ENCODE results near the gene NOTUM. TPM values are rescaled to one million over a fixed set of nuclear protein-coding genes. Genes with fewer than 3 reads are reported as not detected.

NOTUM gene
- total and polyA plus RNA-seq, 2 experiments from 2014 or later, result 0.29 to 1.6 TPM

DNA sequence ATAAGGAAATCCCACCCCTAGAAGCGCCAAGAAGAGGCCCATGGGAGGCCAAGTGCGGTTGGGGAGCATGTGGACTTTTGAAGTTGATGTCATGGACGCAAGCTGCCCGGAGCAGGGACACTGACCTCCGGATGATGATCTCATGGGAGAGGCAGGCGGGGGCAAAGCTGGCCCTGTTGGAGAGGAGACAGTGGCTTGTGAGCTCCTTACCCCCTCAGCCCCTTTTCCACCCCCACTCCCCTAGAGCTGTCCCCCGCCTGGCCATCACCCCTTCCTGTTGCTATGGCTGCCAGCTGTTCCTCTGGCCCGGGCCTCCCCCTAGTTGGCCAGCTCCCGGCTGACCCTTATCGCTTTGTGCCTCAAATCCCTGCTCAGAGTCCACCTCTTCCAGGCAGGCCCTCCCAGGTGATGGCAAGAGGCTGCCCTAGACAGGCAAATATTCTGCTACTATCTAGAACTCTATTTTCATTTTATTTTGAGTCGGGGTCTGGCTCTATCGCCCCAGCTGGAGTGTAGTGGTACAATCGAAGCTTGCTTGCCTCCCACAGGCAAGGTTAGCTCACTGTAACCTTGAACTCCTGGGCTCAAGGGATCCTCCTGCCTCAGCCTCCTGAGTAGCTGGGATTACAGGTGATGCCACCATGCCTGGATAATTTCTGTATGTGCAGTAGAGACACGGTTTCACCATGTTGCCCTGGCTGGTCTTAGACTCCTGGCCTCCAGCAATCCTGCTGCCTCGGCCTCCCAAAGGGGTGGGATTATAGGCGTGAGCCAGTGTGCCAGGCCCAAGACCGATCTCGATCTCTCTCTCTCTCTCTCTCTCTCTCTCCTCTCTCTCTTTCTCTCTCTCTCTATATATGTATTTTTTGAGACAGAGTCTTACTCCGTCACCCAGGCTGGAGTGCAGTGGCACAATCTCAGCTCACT lies 6.6 kb downstream of the NOTUM start:
- Histone ChIP-seq H3K36me3 (ENCODE audit: insufficient read depth) (no peaks in the 10 kb centered on the region), H3K4me1 (ENCODE audit: insufficient read depth) (no peaks in the 10 kb centered on the region), H3K27ac (ENCODE audit: low read depth) (no peak overlapping the region), H3F3A (replicated peaks; ENCODE audit: low read depth) (no peaks in the 10 kb centered on the region), H3K4me2 (no peak overlapping the region), H3K9me2 (ENCODE audit: insufficient read depth) (no peaks in the 10 kb centered on the region), H3K79me2 (replicated peaks; ENCODE audit: insufficient read depth) (no peaks in the 10 kb centered on the region), H2AFZ (no peak overlapping the region), H3K4me3 (no peak overlapping the region), H4K20me1 (replicated peaks; ENCODE audit: insufficient read depth) (peaks cover 6% of the 10 kb centered on the region; the same call in 1 of the 2 replicates), H3K27me3 (ENCODE audit: insufficient read depth) (peaks cover 27% of the 10 kb centered on the region)
- TF ChIP-seq EZH2 (IDR thresholded peaks at IDR 0.05; ENCODE audit: low read depth, unreplicated experiment) (no peak), CREB1 (CRISPR knock-in tag; IDR thresholded peaks at IDR 0.05; ENCODE audit: low read depth) (no peak), ZNF331 (CRISPR knock-in tag; IDR thresholded peaks at IDR 0.05; ENCODE audit: low read depth) (no peak), EZH2phosphoT487 (IDR thresholded peaks at IDR 0.05; ENCODE audit: unreplicated experiment) (no peak), POLR2AphosphoS5 (IDR thresholded peaks at IDR 0.05; ENCODE audit: low read depth) (no peak), ZNF114 (CRISPR knock-in tag; IDR thresholded peaks at IDR 0.05) (no peak), STAT1 (IDR thresholded peaks at IDR 0.05; ENCODE audit: unreplicated experiment) (no peak), NANOG (IDR thresholded peaks at IDR 0.05; ENCODE audit: borderline replicate concordance) (no peak), JUNB (IDR thresholded peaks at IDR 0.05; ENCODE audit: unreplicated experiment) (no peak)
- TF ChIP-seq, protein P1, sequence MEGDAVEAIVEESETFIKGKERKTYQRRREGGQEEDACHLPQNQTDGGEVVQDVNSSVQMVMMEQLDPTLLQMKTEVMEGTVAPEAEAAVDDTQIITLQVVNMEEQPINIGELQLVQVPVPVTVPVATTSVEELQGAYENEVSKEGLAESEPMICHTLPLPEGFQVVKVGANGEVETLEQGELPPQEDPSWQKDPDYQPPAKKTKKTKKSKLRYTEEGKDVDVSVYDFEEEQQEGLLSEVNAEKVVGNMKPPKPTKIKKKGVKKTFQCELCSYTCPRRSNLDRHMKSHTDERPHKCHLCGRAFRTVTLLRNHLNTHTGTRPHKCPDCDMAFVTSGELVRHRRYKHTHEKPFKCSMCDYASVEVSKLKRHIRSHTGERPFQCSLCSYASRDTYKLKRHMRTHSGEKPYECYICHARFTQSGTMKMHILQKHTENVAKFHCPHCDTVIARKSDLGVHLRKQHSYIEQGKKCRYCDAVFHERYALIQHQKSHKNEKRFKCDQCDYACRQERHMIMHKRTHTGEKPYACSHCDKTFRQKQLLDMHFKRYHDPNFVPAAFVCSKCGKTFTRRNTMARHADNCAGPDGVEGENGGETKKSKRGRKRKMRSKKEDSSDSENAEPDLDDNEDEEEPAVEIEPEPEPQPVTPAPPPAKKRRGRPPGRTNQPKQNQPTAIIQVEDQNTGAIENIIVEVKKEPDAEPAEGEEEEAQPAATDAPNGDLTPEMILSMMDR (conservative IDR thresholded peaks at IDR 0.05; ENCODE audit: low read depth in 2 of 2), result no peak
- TF ChIP-seq, protein P2, sequence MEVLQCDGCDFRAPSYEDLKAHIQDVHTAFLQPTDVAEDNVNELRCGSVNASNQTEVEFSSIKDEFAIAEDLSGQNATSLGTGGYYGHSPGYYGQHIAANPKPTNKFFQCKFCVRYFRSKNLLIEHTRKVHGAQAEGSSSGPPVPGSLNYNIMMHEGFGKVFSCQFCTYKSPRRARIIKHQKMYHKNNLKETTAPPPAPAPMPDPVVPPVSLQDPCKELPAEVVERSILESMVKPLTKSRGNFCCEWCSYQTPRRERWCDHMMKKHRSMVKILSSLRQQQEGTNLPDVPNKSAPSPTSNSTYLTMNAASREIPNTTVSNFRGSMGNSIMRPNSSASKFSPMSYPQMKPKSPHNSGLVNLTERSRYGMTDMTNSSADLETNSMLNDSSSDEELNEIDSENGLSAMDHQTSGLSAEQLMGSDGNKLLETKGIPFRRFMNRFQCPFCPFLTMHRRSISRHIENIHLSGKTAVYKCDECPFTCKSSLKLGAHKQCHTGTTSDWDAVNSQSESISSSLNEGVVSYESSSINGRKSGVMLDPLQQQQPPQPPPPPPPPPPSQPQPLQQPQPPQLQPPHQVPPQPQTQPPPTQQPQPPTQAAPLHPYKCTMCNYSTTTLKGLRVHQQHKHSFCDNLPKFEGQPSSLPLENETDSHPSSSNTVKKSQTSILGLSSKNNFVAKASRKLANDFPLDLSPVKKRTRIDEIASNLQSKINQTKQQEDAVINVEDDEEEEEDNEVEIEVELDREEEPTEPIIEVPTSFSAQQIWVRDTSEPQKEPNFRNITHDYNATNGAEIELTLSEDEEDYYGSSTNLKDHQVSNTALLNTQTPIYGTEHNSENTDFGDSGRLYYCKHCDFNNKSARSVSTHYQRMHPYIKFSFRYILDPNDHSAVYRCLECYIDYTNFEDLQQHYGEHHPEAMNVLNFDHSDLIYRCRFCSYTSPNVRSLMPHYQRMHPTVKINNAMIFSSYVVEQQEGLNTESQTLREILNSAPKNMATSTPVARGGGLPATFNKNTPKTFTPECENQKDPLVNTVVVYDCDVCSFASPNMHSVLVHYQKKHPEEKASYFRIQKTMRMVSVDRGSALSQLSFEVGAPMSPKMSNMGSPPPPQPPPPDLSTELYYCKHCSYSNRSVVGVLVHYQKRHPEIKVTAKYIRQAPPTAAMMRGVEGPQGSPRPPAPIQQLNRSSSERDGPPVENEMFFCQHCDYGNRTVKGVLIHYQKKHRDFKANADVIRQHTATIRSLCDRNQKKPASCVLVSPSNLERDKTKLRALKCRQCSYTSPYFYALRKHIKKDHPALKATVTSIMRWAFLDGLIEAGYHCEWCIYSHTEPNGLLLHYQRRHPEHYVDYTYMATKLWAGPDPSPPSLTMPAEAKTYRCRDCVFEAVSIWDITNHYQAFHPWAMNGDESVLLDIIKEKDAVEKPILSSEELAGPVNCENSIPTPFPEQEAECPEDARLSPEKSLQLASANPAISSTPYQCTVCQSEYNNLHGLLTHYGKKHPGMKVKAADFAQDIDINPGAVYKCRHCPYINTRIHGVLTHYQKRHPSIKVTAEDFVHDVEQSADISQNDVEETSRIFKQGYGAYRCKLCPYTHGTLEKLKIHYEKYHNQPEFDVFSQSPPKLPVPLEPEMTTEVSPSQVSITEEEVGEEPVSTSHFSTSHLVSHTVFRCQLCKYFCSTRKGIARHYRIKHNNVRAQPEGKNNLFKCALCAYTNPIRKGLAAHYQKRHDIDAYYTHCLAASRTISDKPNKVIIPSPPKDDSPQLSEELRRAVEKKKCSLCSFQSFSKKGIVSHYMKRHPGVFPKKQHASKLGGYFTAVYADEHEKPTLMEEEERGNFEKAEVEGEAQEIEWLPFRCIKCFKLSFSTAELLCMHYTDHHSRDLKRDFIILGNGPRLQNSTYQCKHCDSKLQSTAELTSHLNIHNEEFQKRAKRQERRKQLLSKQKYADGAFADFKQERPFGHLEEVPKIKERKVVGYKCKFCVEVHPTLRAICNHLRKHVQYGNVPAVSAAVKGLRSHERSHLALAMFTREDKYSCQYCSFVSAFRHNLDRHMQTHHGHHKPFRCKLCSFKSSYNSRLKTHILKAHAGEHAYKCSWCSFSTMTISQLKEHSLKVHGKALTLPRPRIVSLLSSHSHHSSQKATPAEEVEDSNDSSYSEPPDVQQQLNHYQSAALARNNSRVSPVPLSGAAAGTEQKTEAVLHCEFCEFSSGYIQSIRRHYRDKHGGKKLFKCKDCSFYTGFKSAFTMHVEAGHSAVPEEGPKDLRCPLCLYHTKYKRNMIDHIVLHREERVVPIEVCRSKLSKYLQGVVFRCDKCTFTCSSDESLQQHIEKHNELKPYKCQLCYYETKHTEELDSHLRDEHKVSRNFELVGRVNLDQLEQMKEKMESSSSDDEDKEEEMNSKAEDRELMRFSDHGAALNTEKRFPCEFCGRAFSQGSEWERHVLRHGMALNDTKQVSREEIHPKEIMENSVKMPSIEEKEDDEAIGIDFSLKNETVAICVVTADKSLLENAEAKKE (CRISPR knock-in tag; IDR thresholded peaks at IDR 0.05), result no peak
- TF ChIP-seq, protein P3, sequence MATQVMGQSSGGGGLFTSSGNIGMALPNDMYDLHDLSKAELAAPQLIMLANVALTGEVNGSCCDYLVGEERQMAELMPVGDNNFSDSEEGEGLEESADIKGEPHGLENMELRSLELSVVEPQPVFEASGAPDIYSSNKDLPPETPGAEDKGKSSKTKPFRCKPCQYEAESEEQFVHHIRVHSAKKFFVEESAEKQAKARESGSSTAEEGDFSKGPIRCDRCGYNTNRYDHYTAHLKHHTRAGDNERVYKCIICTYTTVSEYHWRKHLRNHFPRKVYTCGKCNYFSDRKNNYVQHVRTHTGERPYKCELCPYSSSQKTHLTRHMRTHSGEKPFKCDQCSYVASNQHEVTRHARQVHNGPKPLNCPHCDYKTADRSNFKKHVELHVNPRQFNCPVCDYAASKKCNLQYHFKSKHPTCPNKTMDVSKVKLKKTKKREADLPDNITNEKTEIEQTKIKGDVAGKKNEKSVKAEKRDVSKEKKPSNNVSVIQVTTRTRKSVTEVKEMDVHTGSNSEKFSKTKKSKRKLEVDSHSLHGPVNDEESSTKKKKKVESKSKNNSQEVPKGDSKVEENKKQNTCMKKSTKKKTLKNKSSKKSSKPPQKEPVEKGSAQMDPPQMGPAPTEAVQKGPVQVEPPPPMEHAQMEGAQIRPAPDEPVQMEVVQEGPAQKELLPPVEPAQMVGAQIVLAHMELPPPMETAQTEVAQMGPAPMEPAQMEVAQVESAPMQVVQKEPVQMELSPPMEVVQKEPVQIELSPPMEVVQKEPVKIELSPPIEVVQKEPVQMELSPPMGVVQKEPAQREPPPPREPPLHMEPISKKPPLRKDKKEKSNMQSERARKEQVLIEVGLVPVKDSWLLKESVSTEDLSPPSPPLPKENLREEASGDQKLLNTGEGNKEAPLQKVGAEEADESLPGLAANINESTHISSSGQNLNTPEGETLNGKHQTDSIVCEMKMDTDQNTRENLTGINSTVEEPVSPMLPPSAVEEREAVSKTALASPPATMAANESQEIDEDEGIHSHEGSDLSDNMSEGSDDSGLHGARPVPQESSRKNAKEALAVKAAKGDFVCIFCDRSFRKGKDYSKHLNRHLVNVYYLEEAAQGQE (IDR thresholded peaks at IDR 0.05; ENCODE audit: unreplicated experiment), result no peak
- TF ChIP-seq, protein P4, sequence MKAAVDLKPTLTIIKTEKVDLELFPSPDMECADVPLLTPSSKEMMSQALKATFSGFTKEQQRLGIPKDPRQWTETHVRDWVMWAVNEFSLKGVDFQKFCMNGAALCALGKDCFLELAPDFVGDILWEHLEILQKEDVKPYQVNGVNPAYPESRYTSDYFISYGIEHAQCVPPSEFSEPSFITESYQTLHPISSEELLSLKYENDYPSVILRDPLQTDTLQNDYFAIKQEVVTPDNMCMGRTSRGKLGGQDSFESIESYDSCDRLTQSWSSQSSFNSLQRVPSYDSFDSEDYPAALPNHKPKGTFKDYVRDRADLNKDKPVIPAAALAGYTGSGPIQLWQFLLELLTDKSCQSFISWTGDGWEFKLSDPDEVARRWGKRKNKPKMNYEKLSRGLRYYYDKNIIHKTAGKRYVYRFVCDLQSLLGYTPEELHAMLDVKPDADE (IDR thresholded peaks at IDR 0.05), result no peak
- H3K27me3 Mint-ChIP-seq (ENCODE audit: insufficient read depth, low read depth, poor library complexity), result peaks cover 36% of the 10 kb centered on the region
- DNase-seq (ENCODE audit: low spot score) (no peak), ATAC-seq (no peak)
- H3K4me3 Mint-ChIP-seq, result no peak overlapping the region
- H3K9me3 Mint-ChIP-seq, result peaks cover 3% of the 10 kb centered on the region; the same call in 1 of the 3 replicates
- H3K4me1 Mint-ChIP-seq, result no peaks in the 10 kb centered on the region; the same call in 2 of the 3 replicates
- no peak overlapping the region for H3K27ac Mint-ChIP-seq
- H3K36me3 Mint-ChIP-seq (ENCODE audit: low read depth), result no peaks in the 10 kb centered on the region; the same call in 2 of the 3 replicates

All from GM23338 (cell line).